ENCODE measurements around the gene GATAD2A.
"Not testable (repeated sequence)": the region's sequence is repeated elsewhere in the genome, so short reads cannot be mapped to it uniquely, and the experiment has no call there.

The GATAD2A gene

DNA sequence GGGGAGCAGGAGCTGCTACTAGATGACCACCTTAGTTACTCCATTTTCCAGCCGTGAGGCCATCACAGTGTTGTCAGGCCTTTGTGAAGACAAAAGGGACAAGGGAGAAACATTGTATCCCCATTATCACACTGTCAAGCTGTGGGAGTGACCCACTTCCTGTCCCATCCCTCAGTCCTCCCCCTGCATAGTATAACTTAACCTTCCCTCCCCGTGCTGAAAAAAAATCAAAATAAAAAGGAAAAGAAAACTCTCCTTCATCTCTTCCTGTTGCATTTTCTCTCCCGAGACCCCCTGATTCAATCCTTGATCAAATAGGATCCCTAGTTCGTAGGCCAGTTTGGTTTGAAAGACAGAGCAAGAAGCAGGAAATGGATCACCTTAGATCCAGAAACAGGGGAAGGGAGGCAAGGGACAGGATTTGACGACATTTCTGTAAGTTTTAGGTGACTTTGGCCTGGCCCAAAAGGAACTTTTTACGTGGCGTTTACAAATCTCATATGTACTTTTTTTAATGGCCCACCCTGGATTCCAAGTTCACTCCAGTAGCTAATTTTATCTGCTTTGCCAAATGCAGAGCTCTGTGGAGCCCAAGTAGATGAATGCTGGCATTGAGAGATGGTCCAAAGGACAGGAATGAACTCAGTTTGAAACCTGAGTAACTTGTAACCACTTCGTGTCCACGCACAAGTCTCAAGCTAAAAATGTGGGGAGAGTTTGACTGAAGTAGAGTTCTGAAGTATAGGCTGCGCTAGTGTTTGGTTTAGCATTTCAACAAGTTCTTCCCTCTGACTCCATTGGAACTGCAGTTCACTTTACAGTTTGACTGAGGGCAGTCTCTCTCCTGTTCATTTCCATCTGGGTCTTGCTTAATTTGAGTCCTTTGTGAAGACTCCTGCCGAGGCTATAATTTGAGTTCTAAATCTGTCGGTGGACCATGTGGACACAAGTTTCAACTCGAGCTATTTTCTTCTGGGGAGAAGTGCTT lies 16.6 kb upstream of the GATAD2A start:
- no peak for DNase-seq

DNA sequence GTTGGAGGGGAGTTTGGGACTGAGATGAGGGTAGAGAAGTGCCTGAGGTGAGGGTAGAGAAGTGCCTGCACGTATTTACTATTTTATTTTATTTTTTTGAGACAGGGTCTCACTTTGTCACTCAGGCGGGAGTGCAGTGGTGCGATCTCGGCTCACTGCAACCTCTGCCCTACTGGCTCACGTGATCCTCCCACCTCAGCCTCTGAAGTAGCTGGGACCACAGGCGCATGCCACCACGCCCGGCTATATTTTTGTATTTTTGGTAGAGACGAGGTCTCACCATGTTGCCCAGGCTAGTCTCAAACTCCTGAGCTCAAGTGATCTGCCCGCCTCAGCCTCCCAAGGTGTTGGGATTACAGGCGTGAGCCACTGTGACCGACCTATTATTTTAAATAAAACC lies 15.8 kb upstream of the GATAD2A start:
- DNase-seq: not testable (repeated sequence)

DNA sequence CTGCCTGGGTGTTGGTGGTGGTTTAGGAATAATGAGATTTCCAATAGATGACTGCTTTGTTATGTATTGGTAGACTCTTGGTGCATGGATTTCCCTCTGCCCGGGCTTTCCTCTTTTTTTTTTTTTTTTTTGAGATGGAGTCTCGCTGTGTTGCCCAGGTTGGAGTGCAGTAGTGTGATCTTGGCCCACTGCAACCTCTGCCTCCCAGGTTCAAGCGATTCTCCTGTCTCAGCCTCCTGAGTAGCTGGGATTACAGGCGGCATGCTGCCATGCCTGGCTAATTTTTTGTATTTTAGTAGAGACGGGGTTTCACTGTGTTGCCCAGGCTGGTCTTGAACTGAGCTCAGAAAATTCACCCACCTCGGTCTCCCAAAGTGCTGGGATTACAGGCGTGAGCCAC lies 11.1 kb upstream of the GATAD2A start:
- DNase-seq: not testable (repeated sequence)

DNA sequence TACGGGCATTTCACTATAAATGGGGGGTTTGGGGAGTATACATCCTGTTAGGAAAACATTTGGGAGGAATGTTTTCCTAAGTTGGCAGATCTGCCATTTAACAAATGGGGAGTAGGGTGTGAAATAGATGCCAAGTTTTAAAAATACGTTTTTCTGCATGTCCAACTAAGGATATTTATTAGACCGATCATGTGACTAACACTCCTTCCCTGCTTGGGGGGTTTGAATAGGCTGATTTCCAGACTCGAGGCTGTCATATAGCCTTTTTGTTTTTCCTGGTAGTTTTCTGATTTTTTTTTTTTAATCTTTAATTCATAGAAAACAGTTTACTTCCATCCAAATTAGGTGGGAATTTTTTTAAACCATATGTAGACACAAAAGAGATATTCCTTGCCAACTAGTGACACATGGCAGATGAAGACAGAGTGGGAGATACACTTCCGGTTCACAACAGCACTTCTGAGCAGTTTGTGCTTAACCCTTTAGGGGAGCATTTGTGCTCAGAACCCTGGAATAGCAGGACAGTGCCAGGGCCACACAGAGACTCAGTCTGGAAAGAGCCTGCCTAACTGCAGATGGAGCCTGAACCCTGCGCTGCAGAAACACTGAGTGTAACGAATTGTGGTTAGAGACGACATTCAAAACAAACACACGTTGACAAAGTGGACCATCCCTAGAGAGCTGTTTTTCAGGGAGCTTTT lies 5.6 kb upstream of the GATAD2A start:
- DNase-seq: no peak

GRCh38 chr19:19402656-19403372 lies 2.7 kb upstream of the GATAD2A start:
- no peak for DNase-seq

- no peak for DNase-seq
Measured at GRCh38 chr19:19403373-19403901, 2.0 kb upstream of the GATAD2A start.

DNA sequence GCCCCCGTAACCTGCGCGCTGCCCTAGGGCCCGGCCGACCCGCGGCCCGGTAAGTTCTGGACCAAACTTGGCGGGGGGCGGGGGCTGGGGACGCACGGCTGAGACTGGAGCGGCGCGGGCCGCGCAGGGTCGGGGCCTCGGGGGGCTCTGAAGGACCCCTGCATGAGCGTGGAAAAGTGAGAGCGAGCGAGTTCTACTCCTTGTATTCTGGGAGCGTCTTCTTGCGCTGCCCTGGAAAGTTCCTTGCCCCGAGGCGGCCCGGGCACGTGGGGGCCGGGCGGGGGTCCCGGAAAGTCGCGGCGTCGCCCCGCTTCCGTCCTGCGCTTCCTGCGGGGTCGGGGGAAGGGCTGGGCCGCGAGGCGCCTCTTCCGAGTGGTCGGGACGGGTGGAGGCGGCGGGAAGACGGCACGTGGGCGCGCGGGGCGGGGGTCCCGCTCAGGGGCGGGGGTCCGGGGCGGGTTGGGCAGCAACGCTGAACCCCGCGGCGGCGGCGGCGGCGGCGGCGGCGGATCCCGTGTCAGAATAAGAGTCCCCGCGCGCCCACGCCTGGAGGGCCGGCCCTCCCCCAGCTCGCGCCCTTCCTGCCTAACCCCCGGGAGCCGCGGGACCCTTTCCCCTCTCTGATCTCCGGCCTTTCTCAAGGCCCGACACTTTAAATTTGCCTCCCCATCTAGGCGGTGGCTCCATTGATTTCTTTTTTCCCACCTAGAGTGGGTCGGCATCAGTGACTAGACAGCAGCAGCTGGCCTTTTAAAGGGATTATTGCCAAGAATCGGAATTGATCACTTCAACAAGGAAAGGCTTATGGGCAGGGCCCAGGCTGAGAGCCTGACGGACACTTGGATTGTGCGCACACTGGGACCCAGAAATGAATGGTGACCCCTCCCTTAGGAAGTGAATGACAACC lies 749 bp downstream of the GATAD2A start:
- peak; percentile 56 for DNase-seq

DNA sequence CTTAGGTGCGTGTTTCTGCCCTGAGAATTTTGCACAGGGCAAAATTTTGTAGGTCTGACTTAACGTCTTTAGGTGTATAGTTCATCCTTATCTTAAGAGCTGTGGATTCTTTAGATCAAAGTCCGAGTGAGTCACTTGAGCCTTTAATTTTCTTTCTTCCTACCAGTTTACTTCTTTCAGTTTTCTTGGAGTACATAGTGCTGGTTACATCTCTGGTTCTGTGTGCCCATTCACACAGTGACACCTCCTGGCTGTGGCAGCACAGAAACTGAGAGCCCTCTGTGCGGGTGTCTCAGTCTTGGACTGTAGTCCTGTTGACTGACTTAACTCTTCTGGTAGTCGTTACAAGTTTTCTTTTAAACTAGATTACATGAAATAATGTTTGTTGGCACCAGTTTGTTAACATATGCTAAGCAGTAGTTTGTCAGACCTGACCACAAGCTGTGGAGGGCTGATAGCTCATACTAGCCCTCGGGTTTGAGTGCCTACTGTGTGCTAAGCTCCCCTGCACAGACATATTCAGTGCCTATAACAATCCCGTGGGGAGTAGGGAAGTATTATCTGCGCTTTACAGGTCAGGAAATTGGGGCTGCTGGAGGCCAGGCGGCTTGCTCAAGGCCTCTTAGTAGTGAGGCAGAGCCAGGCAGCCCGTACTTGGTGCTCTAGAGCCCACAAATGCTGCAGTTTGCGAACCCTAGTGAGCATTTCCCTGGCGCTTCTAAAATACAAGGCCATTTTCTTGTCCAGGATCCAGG lies 1.6 kb downstream of the GATAD2A start:
- DNase-seq: peak; percentile 57

DNA sequence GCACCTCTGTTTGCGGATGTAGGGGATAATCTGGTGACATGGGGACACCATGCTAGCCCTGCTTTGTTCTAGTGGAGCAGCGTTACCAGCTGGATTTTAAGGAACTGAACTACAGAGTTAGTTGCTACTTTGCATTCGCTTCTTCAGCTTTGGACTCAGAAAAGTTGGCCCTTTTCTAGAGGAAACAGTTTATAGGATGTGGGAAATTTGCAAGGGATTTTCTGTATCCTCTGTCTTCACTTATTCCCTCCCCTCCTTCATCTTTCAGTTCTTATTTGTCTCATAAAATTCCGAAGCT lies 2.1 kb downstream of the GATAD2A start:
- DNase-seq: no peak

DNA sequence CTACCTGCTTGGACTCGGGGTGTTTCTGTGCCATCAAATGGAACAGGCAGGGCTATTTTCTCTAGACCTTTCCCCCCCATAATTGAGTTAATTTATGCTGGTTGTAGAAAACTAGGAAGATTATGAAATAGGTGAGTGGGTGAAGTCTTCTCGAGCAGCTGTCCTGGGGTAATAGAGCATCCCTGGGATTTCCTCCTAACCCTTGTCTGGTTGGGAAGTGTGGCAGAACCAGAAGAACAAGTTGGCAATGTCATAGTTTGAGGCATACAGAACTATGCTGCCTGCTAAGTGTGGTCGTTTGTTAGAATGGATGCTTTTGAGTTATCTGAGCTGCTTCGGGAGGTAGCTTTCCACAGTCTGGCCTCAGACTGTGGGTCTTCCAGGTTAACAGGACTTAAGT lies 3.7 kb downstream of the GATAD2A start:
- DNase-seq: no peak

DNA sequence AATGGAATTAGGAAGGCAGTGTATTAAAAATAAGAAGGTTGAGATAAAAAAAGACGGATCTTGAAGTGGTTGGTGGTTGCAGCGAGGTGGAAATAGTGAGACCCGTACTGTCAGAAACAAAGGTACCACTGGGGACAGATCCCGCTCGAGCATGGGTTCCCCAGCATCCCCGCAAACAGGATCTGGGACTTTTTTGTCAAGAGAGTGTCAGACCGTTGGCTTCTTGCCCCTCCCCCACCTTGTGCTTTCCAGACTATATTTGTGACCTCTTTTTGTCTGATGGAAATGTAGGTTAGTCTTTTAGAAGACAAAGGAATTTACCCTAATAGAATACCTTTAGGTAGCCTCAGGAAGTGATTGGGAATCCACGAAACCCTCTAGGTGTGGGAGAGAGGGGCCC lies 4.2 kb downstream of the GATAD2A start:
- DNase-seq: peak; percentile 37

DNA sequence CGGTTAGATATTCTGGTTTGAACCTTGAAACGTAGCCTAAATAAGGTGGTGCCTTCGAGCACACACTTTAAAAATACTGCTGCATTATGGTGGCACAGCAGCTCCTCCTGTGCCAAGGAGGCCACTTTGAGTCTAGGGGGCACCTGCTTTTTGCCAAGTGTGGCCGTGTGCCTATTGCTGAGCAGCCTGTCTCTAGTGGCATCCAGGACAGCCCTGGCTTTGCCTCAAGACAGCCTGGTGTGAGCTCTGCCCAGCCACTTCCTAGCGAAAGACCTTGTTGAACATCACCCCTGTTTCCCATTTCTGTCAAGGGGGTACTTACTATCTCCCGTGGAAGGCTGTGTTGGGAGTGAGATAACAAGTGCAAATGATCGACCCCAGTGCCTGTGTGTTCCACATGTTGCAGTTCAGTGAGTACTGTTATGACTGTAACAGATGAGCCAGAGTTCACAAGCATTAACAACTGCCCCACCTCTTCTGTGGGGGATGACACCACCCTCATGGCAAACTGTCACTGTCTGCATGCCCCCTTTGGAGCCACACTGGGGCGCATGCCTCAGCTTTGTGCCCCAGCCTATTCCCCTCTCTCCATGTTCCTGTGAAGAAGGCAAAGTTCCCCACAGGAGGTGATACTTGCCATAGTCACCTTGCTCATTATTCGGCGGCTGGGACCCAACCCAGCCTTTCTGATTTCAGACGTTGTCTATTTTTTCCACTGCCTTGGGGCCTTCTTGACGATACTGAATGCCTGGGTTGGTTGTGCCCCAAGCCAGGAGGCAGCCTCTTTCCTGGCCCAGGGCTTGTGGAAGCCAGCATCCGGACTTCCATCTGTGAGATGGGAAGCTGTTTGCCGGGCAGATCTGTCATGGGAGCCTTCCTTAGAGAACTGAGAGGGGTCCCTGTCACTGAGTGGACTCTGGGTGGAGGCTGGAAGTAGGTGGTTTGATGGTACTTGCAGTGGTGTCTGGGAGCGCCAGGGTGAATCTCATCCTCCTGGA lies 5.4 kb downstream of the GATAD2A start:
- DNase-seq: peak; percentile 29

DNA sequence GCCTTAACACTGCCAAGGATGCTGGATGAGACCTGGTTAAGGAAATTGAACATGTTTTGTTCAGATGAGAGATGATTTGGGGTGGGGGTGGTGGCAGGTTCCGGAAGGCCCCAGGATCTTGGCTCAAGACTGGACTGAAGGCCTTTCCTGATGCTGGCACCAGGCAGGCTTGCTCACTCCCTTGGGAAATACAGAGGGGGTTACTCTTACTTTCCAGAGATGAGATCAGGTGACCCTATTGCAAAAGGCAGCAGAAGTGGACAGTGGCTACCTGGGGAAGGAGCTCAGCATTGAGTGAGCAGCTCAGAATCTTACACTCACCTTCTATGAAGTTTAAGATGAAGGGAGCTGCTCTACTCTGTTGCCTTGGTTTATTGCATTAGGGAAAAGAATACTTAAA lies 10.8 kb downstream of the GATAD2A start:
- no peak for DNase-seq

DNA sequence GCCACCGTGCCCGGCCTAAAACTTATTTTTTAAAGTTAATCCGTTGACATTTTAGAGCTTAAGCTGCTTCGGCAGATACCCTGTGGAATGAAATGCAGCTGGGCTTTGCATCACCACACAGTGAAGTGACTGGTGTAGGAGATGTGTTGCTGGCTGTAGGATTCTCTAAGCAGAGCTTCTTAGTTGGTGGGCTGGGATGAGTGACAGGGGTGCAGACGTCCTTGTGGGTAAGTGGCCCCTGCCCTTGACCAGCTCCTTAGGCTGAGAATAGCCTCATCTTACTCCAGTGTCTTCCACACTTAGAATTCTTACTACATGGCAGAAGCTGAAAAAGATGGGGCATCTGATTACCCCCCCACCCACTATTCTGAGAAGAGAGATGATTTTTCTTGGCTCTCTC lies 11.6 kb downstream of the GATAD2A start:
- no peak for DNase-seq

GRCh38 chr19:19417628-19418245 lies 12.3 kb downstream of the GATAD2A start:
- DNase-seq: no peak

GRCh38 chr19:19418555-19419260 lies 13.2 kb downstream of the GATAD2A start:
- no peak for DNase-seq

GRCh38 chr19:19420570-19421298 lies 15.3 kb downstream of the GATAD2A start:
- no peak for DNase-seq

DNA sequence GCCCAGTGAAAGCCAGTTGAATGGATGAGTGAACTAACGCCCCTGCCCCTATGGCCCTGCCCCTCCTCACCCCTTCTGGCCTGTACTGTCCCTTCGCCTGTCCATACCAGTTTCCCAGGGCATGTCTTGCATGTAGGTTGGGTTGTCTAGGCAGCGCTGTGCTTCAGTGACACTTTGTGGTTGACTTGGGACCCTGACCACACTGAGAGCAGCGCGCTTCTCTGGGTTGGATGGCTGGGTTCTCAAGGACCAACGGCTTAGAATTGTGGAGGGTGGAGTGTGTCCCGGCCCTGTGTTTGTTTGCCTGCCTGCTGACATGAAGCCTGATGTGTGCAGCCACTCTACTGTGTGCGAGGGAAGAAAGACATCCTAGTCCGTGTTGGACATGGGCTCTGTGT lies 15.8 kb downstream of the GATAD2A start:
- DNase-seq: no peak
